NCI-H128 (cell line): Measurements from ENCODE around the gene OXNAD1.
"Not testable (repeated sequence)": the region's sequence is repeated elsewhere in the genome, so short reads cannot be mapped to it uniquely, and the experiment has no call there.

Experiments
- DNase-seq: peaks from one replicate; lab custom pipeline; 2025; ENCODE audit not compliant: unreplicated experiment; lab: John Stamatoyannopoulos, UW

Gene OXNAD1

DNA sequence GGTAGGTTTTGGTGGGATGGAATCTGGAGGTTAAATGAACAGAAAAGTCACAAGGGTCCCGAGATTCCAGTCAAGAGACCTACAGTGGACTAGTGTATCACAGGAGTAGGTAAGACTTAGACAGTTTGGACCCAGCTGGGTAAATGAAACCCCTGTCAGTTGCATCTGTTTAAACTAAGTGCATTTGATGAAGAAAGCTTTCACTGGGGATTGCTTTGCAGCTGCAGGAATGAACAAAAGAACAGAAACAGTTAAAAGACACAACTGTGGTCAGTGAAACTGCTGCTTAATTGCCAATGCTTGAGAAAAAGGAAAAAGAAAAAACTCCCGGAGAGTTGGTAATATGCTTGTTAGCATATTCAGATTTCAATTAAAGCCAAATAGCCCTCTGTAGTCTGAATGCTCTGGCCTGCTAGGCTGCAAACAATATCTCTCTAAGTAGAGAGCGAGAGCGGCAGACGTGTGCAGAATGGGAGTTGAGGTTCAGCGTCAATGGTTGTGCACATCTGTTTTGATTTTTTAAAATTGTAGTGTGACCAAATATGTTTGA, 37.1 kb downstream of the OXNAD1 start:
- DNase-seq, result no peak

DNA sequence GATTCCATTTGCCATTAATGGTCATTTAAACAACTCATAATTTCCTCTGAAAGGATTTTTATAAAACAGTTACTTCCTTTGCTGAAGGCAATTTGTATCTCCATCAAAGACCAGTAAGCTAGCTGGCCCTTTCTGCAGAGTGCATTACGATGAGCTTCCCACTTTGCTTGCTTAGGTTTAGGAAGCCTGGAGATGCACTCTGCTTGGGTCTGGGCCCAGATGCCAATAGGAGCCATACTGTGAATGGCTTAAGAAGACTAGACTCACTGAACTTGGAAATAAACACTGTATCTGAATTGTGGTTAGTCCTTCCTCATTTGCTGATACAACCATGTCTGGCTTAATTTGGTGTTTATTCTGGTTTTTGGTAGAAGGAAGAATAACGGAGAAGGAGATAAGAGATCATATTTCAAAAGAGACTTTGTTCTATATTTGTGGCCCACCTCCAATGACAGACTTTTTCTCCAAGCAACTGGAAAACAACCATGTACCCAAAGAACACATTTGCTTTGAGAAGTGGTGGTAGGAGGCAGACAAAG, 38.1 kb downstream of the OXNAD1 start:
- no peak for DNase-seq

DNA sequence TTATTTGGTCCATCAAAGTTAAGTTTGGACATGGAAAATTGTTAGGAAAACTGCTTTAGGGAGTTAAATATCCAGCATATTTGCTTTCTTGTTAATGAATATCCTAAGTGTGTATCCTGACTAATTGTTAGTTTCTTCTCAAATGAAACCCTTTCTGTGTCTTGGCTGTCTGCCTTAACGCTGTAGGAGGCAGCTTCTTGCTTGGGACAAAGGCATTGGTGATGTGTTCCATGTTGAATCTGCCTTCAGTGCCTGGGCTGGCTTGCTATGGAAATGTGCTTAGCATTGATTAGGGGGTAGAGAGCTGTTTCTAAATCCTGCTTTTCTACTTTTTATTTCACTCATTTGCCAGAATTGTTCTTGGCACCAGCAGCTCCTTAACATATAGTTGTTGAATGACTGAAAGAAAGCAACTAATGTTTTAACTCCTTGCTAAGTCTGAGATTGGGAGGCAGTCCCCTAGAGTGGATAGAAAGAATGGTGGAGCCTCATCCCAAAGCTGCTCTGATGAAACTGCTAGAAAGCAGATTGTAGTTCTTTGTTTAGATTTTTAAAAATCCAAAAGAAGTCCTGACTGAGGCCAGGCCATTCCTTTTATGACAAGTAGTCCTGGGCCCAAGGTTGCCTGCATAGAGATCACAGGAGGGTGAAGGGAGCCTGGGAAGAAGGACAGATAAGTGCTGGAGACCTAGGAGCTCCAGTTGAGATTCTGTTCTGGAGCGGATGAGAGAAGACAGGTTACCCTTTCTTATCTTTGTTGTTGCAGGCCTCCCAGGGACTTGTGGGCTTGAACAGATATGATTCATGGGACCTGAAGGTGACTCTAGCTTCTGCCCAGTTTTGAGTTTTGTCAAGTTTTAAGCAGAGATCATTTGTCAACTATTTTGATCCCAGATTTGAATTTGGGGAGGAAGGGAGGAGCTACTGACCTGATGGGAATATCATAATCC, 39.3 kb downstream of the OXNAD1 start:
- no peak for DNase-seq

DNA sequence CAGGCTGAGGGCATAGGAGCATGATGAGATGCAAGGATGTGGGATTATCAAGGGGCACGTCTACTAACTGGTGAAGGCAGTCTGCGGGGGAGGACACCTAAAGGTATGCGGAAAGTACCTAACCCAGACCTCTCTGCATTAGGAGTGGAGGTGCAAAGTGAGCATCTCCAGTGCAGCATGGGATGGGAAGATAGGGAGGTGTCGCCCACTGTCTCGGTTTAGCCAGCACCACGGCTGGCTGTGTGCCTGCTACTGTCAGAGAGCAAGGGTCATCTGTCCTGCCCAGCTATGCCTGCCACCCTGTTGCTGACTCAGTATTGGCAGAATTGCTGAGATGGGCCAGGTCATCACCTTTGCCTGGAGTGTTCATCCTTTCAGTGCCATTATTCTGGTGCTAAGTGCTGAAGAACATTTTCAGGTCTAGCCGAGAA, 40.1 kb downstream of the OXNAD1 start:
- no peak for DNase-seq

DNA sequence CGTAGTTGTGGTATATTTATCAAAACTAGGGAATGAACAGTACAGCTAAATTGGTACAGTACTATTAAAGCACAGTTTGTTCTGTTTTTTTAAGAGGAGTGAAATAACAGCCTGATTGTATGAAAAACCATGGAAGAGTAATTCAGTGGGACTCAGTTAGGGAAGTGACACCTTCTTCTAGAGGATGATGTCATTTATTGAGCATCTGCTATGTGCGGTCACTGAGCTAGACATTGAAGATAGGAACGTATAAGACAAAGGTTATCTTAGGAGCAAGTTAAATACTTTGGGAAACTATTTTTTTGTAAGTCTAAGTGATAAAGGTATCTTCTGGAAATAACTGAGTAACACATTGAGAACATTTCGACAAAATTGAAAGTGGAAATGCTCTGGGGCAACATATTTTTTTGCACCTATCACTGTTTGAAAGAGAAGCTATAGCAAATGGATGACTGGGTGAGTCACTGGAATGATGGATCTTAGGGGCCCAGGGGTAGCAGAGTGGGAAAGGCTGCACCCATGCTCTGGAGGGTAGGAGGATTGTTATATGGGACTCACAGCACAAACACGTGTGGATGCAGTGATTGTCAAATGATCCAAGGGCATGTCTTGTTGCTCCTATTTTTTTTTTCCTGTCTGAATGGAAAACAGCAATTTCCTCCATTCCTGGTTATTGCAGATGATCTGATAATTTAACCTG, 43.0 kb downstream of the OXNAD1 start:
- no peak for DNase-seq

DNA sequence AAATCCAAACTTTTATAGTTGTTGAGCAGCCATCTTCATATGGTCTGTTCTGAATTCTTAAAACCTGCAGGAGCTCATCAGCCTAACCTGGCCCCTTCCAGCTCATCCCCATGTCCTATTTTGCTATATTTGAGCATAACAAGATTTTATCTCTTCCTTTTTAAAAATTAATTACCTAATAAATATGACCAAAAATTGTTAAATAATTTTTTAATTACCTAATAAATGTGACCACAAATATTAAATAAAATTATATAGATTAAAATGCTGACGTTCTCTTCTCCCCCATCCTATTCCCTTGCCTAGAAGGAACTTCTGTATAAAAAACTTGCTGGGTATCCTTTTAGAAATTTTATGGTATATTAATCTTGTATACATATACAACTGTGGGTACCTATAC, 43.7 kb downstream of the OXNAD1 start:
- DNase-seq, result no peak

DNA sequence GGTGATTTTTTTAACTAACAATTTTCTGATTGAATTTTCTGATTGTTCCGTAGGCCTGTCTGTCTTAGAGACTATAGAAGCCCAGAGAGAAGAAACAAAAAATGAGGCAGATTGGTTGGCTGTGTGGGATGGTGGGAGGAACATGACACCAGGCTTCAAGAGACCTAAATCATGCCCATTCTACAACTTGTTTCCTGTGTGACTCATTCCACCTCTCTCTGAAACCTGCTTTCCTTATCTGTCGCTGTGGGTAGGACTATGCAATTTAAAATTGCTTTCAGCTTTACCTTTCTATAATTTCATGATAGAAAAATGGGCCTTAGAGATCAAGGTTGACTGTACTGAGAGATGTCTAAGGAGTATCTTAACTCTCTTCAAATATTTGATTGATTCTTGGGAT, 44.5 kb downstream of the OXNAD1 start:
- DNase-seq, result no peak

DNA sequence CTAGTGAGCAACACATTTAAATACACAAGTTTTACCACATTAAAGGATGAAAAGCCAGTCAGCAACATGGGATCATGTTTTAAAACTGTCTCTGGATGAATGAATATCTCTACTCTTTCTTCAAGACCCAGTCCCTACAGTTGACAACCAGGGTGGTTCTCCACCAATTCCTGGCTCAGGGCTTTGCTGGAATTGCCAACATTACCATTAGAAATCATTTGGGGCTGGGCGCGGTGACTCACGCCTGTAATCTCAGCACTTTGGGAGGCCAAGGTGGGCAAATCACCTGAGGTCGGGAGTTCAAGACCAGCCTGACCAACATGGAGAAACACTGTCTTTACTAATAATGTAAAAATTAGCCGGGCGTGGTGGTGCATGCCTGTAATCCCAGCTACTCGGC, 45.5 kb downstream of the OXNAD1 start:
- not testable (repeated sequence) for DNase-seq

DNA sequence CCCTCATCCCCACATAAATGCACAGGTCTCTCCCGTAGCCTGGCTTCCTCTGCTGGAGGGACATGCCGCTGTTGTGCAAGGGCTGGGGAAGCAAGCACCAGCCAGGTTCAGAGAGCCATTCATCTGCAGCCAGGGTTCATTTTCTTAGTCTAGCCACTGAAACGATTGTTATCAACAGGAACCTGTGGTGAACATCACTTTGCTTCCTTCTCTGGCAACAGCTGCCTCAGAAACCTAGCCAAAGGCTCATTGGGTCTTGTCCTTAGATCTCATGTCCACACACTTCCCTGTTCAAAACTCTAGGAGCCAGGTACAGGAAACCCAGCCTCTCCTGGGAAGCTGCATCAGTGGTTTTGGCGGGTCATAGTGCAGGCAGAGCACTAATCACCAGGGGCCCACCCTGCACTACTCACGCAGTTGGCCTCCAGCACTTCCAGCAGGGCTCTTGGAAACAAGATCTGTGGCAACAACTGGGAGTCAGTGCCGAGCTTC, 47.0 kb downstream of the OXNAD1 start:
- DNase-seq, result no peak

DNA sequence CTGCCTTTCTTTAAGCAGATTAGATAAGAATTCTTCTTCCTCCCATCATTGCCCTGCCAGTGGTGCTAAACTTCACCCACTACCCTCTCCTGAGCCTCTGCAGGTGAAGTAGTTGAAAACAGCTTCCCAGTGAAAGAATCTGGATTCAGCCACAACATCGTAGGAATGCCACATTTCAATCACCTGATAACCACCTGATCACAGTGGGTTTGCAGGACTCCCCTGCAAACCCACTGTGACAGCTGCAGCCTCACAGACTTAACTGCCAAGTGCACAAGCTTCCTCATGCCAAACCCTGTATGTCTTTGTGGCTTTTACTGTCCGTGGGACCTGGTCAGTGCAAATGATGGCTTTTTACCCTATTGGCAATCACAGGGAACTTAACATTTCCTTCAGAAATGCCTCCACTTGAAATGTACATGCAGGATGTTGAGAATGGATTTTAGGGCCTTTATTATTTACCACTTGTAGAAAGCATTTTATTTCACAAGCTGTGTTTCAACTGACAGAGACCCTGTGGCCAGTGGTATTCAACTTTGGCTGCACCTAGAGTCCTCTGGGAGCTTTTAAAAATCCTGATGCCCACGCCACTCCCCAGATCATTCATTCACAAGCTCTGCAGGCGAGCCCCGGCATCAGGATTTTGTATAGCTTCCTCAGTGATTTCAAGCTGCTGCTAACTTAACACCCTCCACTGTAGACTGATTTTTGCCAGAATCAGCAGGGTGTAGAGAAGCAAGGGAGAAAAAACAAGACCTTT, 49.1 kb downstream of the OXNAD1 start:
- no peak for DNase-seq

DNA sequence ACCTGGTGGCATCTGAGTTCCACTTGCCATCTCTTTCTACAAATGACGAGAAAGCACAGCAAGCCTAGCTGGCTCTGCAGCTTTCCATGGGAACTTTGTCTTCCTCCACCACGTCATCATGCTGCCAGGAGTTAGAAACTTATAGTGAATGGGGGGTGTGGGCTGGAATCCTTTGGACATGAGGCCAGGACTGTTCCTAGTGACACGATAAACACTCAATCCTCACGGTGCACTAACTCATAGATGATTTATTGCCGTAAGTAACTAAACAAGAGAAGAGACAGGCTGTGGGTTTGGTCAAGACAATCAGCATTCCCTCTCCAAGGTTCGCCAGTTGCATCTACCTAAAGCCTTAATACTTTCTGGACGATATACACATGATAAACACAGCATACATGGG, 50.6 kb downstream of the OXNAD1 start:
- no peak for DNase-seq

DNA sequence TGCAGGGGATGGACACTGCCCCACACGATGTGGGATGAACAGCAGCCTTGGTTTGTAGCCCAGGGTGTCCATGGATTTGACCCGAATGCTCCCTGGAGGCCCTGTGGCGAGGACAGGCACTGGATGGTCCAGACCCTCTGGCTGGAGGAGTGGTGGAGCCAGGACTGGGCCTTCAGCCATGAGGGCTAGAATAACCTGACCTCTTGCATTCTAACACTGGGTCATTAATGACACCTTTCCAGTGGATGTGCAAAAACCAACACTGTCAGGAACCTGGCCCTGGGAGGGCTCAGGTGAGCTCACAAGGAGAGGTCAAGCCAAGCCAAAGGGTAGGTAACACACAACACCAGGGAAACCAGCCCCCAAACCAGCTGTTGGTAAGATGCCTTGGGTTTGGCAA, 51.4 kb downstream of the OXNAD1 start:
- DNase-seq, result no peak

DNA sequence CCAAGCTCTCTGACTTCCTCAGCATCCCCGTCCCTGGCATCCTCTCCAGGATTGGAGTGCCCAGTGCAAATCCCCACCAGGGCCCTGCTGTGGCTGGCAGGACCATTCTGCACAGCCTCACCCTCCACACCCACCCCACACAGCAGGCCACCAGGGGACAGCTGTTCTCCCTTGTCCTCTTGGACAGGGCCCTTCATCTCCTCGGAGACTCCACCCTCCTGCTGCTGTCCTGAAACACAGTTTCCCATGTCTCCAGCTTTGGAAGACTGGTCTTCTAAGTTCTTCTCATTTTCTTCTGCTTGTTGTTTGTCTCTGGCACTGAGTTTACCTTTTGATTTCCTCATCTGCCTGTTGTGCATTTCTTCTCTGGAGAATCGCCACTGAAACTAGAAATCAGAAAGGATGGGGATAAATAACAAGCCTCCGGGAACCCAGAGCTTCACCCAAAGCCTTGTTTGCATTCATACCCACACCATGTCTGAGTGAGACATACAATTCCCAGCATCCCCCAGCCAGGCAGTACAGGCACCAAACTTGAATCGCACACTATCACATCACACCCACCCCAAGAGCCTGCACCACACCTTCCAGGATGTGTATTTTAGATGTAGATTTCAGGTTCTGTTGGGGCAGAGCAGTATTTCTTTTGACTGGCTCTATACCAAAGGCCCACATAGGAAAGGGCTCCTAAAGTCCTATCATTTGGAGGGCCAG, 52.0 kb downstream of the OXNAD1 start:
- DNase-seq, result no peak

DNA sequence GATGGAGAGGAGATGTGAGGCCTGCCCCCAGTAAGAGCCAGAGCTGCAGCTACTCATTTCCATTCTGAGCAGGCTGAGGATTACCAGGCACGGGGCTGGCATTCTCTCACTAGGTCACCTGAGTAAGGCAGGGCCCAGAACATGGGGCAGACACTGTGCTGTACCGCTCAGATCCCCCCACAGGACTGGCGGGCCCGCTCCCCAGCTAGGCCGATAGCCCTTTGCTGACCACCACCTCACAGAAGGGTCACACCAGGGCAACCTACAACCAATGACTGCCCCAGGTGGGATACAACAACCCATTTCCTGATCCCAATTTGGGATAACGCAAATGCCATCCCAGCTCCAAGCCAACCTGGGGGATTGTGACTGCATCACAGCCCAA, 52.5 kb downstream of the OXNAD1 start:
- no peak for DNase-seq

DNA sequence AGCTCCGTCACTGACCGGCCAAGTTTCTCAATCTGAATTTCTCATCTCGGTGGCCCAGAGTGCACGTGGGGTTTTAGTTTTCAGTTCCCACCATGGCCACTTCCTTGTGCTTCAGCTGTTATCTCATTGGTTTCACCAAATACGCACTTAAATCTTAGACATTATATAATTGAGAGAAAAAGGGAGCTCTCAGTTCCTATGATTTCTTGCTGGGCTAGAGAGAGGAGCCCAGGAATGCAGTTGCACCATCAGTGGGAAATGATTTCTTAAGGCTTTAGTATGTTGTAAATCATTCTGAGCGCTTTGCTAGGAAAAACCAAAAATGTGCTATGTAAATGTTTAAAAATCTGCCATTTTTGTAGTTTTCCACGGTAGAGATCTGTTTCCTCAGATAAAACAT, 53.2 kb downstream of the OXNAD1 start:
- no peak for DNase-seq

DNA sequence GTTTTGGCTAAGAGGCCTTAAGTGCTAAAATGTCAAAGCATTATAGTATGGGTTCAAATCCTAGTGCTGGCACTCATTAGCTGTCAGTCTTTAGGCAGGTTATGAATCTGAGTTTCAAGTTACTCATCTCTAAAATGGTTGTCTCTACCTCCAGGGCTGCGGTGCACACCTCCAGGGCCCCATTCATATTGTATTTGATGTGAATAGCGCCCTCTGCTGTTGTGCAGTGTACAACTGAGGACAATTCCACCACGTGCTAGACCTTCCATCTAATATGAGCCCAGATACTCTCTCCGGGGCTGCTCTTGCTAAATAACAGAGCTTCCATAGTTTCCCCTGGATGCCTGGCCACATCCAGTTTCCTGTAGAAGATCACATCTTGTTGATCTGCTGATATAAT, 54.3 kb downstream of the OXNAD1 start:
- DNase-seq, result no peak

DNA sequence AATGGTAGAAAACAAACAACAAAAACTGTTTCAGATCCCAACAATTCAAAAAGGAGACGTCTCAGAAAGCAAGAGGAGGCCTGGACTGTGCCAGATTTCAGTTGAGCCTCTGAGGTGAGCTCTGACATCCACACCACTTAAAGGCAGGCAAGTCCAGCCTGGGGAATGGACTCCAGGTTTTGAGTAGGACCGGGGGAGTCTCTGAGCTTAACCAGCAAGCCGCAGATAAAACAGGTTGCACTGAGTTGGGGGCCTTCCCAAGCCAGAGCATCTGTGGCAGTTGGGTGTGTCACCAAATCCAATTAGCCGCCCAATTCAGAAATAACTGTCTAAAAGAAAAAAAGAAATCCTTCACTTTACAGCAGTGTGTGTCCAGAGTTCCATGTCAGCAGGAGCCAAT, 54.7 kb downstream of the OXNAD1 start:
- DNase-seq, result no peak

DNA sequence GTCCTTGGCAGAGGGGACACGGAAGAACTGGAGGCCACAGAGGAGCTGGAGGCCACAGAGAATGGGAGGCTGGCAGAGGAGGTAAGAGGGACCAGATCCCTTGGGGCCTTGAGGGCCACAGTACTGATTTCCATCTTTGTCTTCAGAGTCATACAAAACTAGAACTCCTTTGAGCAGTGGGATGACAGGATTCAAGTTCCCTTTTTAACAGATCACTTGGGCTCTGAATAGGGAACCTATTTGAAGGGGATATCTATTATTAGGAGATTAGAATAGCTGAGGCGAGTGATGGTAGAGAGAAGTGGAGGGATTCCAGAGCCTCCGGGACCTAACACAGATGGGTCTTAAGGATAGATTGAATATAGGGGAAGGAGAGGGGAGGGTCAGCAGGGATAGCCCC, 55.7 kb downstream of the OXNAD1 start:
- DNase-seq, result no peak

DNA sequence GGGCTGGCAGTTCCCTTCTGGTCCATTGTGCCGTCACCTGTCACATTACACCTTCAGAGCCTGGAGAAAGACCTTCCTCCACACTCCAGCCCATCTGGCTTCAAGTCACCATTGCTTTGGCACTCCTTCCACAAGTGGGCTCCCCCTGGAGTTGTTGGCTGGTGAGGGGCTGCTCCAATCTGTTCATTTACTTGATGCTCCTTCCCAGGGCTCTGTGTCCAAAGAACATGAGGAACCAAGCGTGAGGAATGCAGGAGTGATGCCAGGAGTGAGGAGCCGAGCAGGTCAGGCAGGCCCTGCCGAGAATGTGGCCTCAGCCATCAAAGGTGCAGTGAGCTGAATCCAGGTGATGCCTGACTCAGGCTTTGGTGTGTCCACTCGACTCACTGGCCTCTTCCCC, 57.2 kb downstream of the OXNAD1 start:
- no peak for DNase-seq

DNA sequence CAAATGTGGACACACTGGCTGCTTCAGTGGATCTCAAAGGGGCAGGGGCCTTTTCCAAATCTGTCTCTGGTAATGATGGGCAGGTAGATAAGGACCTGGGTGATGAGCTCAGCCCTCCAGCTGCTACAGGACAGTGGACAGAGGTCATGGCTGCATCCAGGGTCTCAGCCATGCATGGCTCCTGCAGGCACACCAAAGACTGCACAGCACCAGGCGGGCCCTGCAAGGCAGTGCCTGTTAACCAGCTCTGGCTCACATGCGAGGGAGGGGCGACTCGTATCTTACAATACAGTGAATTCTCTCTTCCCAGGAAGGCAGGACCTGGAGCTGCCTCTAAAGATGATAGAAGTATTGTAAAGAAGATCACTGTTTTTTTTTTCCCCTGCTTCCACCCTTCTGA, 58.7 kb downstream of the OXNAD1 start:
- no peak for DNase-seq
